HUES6 (cell line): ENCODE results near the gene PLCD1.

ENCODE experiments used
- H3K27ac ChIP-seq: 2 replicates; pipeline ENCODE4 v1.7.0; 2013; ENCODE audit warnings: low read depth, mild to moderate bottlenecking, low read length, inconsistent platforms
- H3K27me3 ChIP-seq: 2 replicates; pipeline ENCODE4 v1.6.1; 2013; ENCODE audit warnings: low read length; ENCODE audit not compliant: control insufficient read depth, insufficient read depth
- H3K36me3 ChIP-seq: 2 replicates; pipeline ENCODE4 v1.6.1; 2013; ENCODE audit warnings: low read length; ENCODE audit not compliant: control insufficient read depth, insufficient read depth
- H3K4me1 ChIP-seq: 2 replicates; pipeline ENCODE4 v1.6.1; 2013; ENCODE audit warnings: low read length; ENCODE audit not compliant: control insufficient read depth, insufficient read depth
- H3K4me3 ChIP-seq: 2 replicates; pipeline ENCODE4 v1.5.1; 2013; ENCODE audit warnings: low read depth, low read length
- H3K9ac ChIP-seq: one replicate; pipeline ENCODE4 v1.6.1; 2013; ENCODE audit warnings: mild to moderate bottlenecking, low read length
- H3K9me3 ChIP-seq: 2 replicates; pipeline ENCODE4 v1.6.1; 2013; ENCODE audit warnings: low read depth, low read length; ENCODE audit not compliant: control insufficient read depth, insufficient read depth

Gene PLCD1

DNA sequence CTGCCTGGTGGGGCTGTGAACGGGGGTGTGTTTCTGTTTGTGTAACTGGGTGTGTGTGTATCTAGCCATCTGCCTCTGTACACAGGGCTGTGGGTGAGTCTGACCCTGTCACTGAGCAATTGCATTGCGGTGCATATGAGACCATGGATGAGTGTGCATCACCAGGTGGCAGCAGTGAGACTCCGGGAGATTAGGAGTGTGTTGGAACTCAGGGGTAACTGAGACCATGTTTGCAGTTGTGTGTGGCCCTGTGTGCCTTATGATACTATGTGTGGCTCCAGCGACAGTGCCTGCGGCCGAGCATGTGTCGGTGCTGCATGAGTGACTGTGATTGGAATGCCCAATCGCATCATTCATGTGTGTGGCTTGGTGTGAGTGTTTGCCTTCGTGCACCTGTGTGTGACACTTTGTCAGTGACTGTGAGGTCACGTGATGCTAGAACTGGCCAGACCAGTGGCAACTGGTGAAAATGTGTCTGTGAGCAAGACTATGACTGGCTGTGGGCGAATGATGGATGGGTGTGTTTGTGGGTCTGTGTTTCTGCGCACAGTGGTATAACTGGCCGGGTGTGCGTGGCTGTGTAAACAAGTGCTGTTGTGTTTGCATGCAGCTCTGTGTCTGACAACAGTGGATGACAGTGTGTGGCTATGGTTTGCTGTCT, 24.9 kb downstream of the PLCD1 start:
- no peak overlapping the region for H3K4me3 ChIP-seq
- no peak overlapping the region for H3K27ac ChIP-seq
- H3K27me3 ChIP-seq = no peaks in the 10 kb centered on the region
- H3K36me3 ChIP-seq = peaks cover 14% of the 10 kb centered on the region
- no peak overlapping the region for H3K9ac ChIP-seq
- H3K9me3 ChIP-seq = no peaks in the 10 kb centered on the region
- no peaks in the 10 kb centered on the region for H3K4me1 ChIP-seq

DNA sequence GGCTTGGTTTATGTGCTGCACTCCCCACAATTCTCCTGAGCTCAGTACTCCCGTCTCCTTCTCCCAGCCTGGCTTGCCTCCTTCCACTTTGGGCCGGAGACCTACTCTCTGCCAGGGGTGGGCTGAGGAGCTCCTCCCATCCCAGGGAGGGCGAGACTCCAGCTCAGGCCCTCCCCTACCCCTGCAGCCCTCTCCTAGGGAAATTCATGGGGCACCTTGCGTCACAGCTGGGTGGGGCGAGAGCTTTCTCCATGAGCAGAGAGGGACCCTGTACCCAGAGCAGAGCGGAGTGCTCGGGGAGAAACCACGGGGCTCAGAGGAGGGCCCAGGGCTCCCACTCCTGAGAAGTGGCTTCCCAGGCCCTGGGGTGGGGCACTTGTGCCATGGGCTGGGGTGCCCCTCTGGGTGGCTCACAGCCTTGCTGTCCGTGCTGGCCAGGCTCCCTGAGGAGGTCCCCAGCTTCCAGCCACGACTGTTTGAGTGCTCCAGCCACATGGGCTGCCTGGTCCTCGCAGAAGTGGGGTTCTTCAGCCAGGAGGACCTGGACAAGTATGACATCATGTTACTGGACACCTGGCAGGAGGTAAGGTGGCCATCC, 25.5 kb downstream of the PLCD1 start:
- Histone ChIP-seq H3K36me3 (peaks cover 13% of the 10 kb centered on the region), H3K4me1 (peaks cover 4% of the 10 kb centered on the region; the same call in 1 of the 2 replicates), H3K4me3 (no peak overlapping the region), H3K9ac (no peak overlapping the region), H3K27me3 (no peaks in the 10 kb centered on the region), H3K9me3 (no peaks in the 10 kb centered on the region), H3K27ac (no peak overlapping the region)

DNA sequence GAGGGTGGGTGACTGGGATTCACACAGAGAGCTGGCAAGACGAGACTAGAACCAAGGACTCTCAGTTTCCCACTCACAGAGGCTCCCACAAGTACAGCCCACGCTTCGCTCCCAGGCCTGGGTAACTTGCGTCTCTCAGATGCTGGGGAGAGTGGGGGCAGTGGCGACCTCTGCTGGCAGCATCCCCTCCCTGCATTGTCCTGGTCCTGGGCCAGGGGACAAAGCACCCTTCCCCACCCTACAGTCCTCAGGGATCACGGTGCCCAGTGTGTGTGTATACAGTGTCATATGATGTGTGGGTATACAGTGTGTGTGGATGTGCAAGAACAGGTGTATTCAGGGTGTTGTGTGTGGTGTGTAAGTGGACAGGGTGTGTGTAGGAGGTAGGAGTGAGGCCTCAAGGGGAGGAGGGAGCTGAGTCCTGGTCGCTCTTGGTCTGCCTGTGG, 26.0 kb downstream of the PLCD1 start:
- Histone ChIP-seq H3K9ac (no peak overlapping the region), H3K4me1 (peaks cover 8% of the 10 kb centered on the region; the same call in 1 of the 2 replicates), H3K27ac (no peak overlapping the region), H3K4me3 (no peak overlapping the region), H3K36me3 (peaks cover 11% of the 10 kb centered on the region), H3K9me3 (no peaks in the 10 kb centered on the region), H3K27me3 (0 out of 2 replicates have a peak, but pooled peaks cover 3% of the 10 kb centered on the region)

DNA sequence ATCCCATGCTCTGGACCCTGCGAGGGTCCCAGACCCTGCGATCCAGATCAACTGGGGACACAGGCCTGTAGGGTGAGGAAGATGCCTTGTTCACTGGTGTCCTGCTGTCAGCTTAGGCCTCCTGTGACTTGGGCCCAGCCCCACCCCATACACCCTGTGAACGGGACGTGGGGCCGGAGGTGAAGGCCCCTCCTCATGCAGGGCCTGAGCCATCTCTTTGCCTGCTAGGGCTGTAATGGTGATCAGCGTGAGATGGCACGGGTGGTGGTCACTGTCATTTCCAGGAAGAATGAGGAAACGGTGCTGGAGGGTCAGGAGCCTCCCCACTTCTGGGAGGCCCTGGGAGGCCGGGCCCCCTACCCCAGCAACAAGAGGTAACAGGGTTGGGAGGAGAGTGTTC, 26.5 kb downstream of the PLCD1 start:
- Histone ChIP-seq H3K36me3 (peaks cover 7% of the 10 kb centered on the region), H3K4me3 (no peak overlapping the region), H3K9me3 (no peaks in the 10 kb centered on the region), H3K27ac (no peak overlapping the region), H3K27me3 (0 out of 2 replicates have a peak, but pooled peaks cover 8% of the 10 kb centered on the region), H3K9ac (no peak overlapping the region), H3K4me1 (peaks cover 12% of the 10 kb centered on the region)

DNA sequence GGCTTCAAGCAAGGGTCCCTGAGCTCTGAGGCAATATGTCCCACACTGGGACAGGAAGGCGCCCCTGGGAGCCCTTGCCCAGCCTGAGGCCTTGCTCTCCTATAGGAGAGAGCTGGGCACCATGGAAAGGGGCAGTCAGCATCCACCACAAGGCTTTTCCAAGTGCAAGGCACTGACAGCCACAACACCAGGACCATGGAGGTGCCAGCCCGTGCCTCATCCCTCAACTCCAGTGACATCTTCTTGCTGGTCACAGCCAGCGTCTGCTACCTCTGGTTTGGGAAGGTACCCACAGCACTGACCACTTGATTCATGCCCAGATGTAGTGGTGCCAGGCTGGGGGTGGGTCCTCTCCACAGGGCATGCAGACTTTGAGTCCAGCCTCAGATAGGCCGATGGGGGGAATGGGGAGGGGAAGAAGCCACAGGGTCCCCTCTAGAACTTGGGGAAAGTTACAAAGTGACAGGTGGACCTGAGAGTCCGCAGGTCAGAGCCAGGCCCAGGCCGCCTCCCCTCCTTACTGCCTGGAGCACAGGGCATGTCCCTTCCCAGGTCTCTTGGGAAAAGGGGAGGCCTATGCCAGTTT, 27.1 kb downstream of the PLCD1 start:
- peaks cover 13% of the 10 kb centered on the region for H3K4me1 ChIP-seq
- H3K27me3 ChIP-seq = 0 out of 2 replicates have a peak, but pooled peaks cover 11% of the 10 kb centered on the region
- no peak overlapping the region for H3K27ac ChIP-seq
- H3K36me3 ChIP-seq = peaks cover 2% of the 10 kb centered on the region; the same call in 1 of the 2 replicates
- H3K9me3 ChIP-seq = no peaks in the 10 kb centered on the region
- no peak overlapping the region for H3K4me3 ChIP-seq
- H3K9ac ChIP-seq = no peak overlapping the region

DNA sequence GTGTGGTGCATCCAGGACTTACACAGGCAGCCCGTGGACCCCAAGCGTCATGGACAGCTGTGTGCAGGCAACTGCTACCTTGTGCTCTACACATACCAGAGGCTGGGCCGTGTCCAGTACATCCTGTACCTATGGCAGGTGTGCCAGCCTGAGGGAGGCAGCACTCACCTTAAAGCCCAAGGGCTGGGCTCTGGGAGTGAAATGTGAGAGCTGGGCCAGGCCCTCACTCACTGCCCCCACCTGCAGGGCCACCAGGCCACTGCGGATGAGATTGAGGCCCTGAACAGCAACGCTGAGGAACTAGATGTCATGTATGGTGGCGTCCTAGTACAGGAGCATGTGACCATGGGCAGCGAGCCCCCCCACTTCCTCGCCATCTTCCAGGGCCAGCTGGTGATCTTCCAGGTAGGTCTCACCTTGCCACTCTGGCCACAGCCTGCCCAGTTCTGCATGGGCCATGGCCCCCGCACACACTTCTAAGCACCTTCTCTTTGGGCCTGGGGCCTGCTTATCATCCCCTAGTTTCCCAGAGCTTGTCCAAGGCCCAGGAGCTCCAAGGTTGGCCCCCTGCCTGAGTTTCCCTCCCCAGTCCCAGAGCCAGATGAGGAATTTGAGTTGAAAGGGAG, 27.9 kb downstream of the PLCD1 start:
- Histone ChIP-seq H3K36me3 (no peaks in the 10 kb centered on the region), H3K27me3 (0 out of 2 replicates have a peak, but pooled peaks cover 11% of the 10 kb centered on the region), H3K4me3 (no peak overlapping the region), H3K9ac (no peak overlapping the region), H3K9me3 (no peaks in the 10 kb centered on the region), H3K4me1 (peaks cover 13% of the 10 kb centered on the region), H3K27ac (no peak overlapping the region)

DNA sequence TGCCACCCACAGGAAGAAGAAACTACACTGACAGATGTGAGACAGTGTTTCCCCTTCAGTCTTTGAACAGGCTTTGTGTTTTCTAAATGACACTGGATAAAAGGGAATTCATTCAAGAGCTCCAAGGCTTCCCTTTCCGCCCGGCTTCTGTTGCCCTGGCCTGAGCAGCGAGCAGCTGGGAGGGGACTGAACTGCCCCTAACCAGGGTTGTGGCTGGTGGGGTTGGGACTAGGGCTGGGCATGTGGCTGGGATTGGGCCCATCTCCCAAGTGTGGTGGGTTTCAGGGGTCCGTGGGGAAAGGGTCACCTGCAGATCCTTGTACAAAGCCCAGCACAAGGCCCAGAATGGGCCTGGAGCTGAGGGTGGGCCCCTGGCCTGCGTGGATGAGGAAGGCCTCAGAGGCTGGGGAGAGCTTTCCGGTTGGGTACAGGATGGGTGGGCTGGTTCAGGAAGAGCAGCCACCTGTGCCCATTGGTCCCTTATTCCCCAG, 28.4 kb downstream of the PLCD1 start:
- Histone ChIP-seq H3K36me3 (no peaks in the 10 kb centered on the region), H3K9ac (no peak overlapping the region), H3K4me1 (peaks cover 13% of the 10 kb centered on the region), H3K9me3 (no peaks in the 10 kb centered on the region), H3K4me3 (no peak overlapping the region), H3K27me3 (0 out of 2 replicates have a peak, but pooled peaks cover 11% of the 10 kb centered on the region), H3K27ac (no peak overlapping the region)

DNA sequence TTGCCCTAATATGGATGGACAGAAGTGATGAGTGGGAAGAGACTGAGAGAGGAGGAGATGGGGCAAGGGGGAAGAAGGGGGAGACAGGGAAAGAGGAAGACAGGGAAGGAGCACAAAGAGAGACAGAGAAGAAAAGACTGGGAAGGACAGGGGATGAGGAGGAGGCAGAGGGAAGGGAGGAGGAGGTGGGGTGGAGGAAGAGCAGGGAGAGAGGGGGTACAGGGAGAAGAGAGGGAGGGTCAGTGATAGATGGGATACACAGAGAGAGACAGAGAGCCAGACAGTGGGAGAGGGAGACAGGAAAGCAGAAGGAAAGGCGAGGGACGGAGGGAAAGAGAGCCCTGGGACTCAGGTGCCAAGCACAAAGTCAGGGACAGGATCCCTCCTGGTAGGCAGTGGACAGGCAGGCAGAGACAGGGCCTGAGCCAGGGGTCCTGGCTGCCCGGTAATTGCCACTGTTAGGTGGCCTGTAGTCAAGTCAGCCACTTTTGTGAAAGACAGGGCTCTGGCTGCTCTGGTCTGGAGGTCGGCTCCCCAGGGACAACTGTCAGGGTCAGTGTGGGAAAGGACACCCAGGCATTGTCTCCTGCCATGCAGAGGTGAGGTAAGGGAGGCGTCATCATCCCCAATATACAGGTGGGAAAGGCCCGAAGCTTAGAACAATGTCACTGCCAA, 29.1 kb downstream of the PLCD1 start:
- no peaks in the 10 kb centered on the region for H3K36me3 ChIP-seq
- H3K4me3 ChIP-seq = no peak overlapping the region

DNA sequence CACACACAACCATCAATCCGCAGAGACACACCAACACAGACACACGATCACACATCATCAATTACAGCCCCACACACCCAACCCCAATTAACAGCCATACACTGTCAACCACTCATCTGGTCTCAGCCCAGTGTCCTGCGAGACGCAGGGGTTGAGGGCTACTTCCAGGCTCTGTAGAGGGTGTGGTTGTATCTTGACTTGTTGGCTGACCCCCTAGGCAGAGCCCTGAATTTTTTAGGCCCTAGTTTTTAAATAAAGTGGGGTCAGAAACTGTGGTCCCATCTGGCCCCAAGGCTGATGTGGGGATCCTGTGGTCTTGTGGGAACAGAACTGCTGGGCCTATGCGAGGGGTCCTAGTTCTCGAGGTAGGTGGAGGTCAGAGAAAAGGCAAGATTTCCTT, 29.6 kb downstream of the PLCD1 start:
- H3K4me3 ChIP-seq = no peak overlapping the region
- H3K9me3 ChIP-seq = no peaks in the 10 kb centered on the region
- no peaks in the 10 kb centered on the region for H3K36me3 ChIP-seq
- no peak overlapping the region for H3K9ac ChIP-seq
- no peak overlapping the region for H3K27ac ChIP-seq
- peaks cover 13% of the 10 kb centered on the region for H3K4me1 ChIP-seq
- 0 out of 2 replicates have a peak, but pooled peaks cover 11% of the 10 kb centered on the region for H3K27me3 ChIP-seq

More for the DNA sequence above, 29.1 kb downstream of the PLCD1 start:
- Histone ChIP-seq H3K4me1 (peaks cover 13% of the 10 kb centered on the region), H3K27me3 (0 out of 2 replicates have a peak, but pooled peaks cover 11% of the 10 kb centered on the region), H3K9ac (no peak overlapping the region), H3K9me3 (no peaks in the 10 kb centered on the region), H3K27ac (no peak overlapping the region)

DNA sequence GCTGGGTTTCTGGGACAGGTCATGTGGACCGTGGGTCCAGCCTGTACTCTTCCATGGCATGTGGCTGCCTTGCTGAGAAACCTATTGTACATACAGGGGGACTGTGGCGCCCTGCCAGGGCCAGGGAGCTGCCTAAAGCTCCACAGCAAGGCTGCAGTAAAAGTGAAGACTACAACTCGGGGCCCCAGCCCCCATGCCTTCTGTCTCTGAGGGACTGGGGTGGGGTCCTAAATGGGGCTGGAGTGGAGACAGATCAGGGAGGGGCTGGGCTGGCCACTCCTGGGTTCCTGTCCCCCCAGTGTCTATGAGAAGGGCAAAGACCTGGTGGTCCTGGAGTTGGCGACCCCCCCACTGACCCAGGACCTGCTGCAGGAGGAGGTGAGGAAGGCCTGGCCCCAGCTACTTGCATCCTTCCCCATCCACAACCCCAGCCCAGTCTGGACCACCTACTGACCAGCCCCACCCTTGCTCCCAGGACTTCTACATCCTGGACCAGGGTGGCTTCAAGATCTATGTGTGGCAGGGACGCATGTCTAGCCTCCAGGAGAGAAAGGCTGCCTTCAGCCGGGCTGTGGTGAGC, 31.6 kb downstream of the PLCD1 start:
- Histone ChIP-seq H3K9me3 (no peaks in the 10 kb centered on the region), H3K4me1 (peaks cover 23% of the 10 kb centered on the region), H3K36me3 (no peaks in the 10 kb centered on the region), H3K27ac (no peak overlapping the region), H3K4me3 (no peak overlapping the region), H3K27me3 (0 out of 2 replicates have a peak, but pooled peaks cover 11% of the 10 kb centered on the region), H3K9ac (no peak overlapping the region)
